GM12874 (cell line): Measurements from ENCODE around the gene NANOS3.

ENCODE experiments used
- CTCF ChIP-seq: IDR thresholded peaks from 2 replicates; pipeline ENCODE4 v1.5.1; 2011; ENCODE audit warnings: low read depth, mild to moderate bottlenecking, control low read depth, low read length, moderate library complexity; ENCODE audit not compliant: insufficient read depth

Gene NANOS3

DNA sequence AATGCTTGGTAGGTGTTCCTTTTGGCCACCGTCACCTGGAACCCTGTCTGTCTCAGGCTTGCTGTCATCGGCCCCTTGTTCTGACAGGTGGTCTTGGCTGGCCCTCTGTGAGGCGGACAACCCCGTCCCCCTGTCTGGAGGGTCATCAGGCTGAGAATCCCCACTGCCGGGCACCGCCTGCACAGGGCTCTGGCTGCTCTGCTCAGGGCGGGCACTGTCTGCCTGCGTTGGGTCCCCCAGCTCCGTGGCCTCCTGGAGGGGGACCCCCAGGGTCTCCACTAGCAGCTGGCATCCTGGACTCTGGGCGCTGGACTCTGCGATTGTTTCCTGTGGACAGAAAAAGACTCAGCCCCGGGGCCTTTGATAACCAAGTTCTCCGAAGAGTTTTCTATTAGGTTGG lies 13.2 kb downstream of the NANOS3 start:
- no peak for TF ChIP-seq CTCF

GRCh38 chr19:13892870-13893269 lies 15.9 kb downstream of the NANOS3 start:
- TF ChIP-seq CTCF = no peak

GRCh38 chr19:13894552-13894951 lies 17.6 kb downstream of the NANOS3 start:
- TF ChIP-seq CTCF = no peak

GRCh38 chr19:13896227-13896626 lies 19.3 kb downstream of the NANOS3 start:
- TF ChIP-seq CTCF = no peak

GRCh38 chr19:13899393-13899792 lies 22.5 kb downstream of the NANOS3 start:
- TF ChIP-seq CTCF = no peak

DNA sequence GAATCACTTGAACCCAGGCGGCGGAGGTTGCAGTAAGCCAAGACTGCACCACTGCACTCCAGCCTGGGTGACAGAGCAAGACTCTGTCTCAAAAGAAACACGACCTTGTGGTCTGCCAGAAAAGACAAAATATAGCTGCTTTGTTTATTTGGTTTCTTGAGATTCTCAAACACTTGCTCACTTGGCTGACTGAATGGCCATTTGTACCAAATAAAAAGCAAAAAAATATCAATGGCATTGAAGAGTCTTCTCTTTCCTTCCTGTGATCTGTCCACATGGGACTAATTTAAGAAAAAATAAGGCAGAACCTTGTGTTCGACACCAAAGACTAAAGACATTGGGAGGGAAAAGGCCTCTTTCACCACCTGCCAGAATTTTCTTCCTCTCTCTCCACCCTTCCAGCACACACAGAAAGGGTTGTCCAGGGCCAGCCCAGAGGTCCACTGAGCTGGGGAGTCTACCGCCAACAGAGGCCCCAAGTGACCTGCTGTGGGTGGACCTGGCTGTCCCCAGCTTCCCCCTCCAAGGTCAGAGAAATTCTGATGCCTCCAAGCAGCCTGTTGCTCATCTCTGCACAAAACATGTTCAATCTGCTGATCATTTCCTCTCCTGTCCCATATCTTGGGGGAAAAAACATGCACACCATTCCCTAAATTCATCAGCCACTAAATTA lies 23.1 kb downstream of the NANOS3 start:
- TF ChIP-seq CTCF = no peak

GRCh38 chr19:13902993-13903555 lies 26.1 kb downstream of the NANOS3 start:
- TF ChIP-seq CTCF = peak; percentile 43
